ENCODE measurements around the gene CAND2.

CAND2 gene

GRCh38 chr3:12796171-12797123 lies at the start of gene CAND2:
Gene CAND2, plus strand, starts transcription at chr3:12796680. Its CDS starts 41 bp downstream, at chr3:12796721.
- DNase-seq = no peak

- no peak for DNase-seq
Measured at GRCh38 chr3:12748477-12748876, 48.0 kb upstream of the CAND2 start.

GRCh38 chr3:12750223-12750622 lies 46.3 kb upstream of the CAND2 start:
- no peak for DNase-seq

GRCh38 chr3:12750658-12751071 lies 45.8 kb upstream of the CAND2 start:
- DNase-seq = peak; percentile 66

GRCh38 chr3:12751571-12751970 lies 44.9 kb upstream of the CAND2 start:
- no peak for DNase-seq

- no peak for DNase-seq
Measured at GRCh38 chr3:12752102-12752501, 44.4 kb upstream of the CAND2 start.

GRCh38 chr3:12752809-12753208 lies 43.7 kb upstream of the CAND2 start:
- no peak for DNase-seq

- DNase-seq = no peak
Measured at GRCh38 chr3:12753275-12754028, 43.0 kb upstream of the CAND2 start.

GRCh38 chr3:12754313-12754712 lies 42.2 kb upstream of the CAND2 start:
- DNase-seq = no peak

- DNase-seq = no peak
Measured at GRCh38 chr3:12755754-12756153, 40.7 kb upstream of the CAND2 start.

DNA sequence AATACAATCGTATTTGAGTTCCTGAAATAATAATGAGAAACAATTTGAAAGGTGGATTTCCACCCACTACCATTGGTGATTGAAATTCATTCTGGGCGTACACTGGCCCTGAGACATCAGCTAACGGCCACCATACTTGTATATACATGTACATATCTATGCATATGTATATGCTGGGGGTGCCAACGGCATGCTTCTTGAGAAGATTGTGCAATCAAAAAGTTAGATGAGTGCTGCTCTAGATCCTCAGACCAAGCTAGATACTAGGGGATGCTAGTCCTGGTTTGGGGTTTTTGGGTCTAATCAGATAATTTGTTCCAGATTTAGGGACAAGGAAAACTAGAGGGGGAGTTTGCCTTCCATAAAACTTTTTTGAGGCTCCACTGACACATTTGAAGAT lies 40.3 kb upstream of the CAND2 start:
- no peak for DNase-seq

- no peak for DNase-seq
Measured at GRCh38 chr3:12756635-12757034, 39.8 kb upstream of the CAND2 start.

GRCh38 chr3:12758025-12758781 lies 38.3 kb upstream of the CAND2 start:
- DNase-seq = no peak

- DNase-seq = no peak
Measured at GRCh38 chr3:12759097-12759679, 37.3 kb upstream of the CAND2 start, which contains the start of gene TMEM40. Gene TMEM40, minus strand, starts transcription at chr3:12759259. Its CDS starts 9,427 bp downstream, at chr3:12749832.

- no peak for DNase-seq
Measured at GRCh38 chr3:12759693-12760565, 36.6 kb upstream of the CAND2 start.

DNA sequence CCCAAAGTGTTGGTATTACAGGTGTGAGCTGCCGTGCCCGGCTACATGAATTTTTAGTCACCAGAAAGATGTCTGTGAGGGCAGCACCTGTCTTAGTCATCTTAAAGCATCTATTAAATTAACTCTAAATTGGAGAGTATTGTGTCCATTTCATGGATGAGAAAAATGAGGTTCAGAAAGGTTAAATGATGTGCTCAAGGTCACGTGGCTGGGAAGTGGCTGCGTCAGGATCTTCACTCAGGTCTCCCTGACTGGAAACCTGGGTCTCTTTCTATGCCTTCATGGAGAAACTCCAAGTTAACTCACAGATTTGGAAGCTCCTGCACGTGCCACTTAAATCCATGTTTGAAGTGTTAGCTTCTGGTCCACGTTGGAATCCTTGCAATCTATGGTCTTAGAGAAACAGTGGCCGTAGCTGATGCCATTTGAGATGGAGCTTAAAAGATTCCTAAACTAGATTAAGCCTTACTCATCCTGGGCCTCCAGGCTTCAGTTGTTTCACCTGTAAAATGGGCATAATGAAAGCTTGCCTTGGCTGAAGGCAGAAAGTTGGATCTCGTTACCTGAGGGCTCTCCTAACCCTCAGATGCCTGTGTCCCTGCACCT lies 32.2 kb upstream of the CAND2 start:
- no peak for DNase-seq

GRCh38 chr3:12766541-12766940 lies 29.9 kb upstream of the CAND2 start:
- no peak for DNase-seq

DNA sequence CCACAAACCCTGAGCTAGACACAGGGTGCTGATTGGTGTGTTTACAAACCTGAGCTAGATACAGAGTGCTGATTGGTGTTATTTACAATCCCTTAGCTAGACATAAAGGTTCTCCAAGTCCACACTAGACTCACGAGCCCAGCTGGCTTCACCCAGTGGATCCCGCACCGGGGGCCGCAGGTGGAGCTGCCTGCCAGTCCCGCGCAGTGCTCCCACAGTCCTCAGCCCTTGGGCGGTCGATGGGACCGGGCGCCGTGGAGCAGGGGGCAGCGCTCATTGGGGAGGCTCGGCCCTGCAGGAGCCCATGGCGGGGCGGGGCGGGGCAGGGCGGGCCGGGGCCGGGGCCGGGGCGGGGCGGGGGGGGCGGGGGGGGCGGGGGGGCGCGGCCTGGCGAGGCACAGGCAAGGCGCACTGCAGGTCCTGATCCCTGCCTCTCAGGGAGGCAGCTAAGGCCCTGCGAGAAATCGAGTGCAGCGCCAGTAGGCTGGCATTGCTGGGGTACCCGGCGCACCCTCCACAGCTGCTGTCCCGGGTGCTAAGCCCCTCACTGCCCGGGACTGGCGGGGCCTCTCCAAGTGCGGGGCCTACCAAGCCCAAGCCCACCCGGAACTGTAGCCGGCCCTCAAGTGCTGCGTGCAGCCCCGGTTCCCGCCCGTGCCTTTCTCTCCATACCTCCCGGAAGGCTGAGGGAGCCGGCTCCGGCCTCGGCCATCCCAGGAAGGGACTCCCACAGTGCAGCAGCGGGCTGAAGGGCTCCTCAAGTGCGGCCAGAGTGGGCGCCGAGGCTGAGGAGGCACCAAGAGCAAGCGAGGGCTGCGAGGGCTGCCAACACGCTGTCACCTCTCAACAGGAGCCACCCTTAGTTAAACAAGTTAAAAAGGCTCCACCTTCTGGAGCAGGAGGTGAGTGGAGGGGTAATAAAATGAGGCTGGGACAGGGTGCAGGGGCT lies 27.6 kb upstream of the CAND2 start:
- no peak for DNase-seq

- no peak for DNase-seq
Measured at GRCh38 chr3:12769761-12770160, 26.7 kb upstream of the CAND2 start.

- DNase-seq = no peak
Measured at GRCh38 chr3:12771236-12771635, 25.2 kb upstream of the CAND2 start.

All from activated CD4-positive, alpha-beta T cell treated with anti-CD3 and anti-CD28 coated beads, Interleukin-2, amount 50 U/mL, for 16 hours (primary cell).